ENCODE data around the gene LGR5. TPM values are rescaled to one million over a fixed set of nuclear protein-coding genes. Genes with fewer than 3 reads are reported as not detected.

Gene LGR5
- total and polyA plus RNA-seq, 2 of the 13 experiments (the other 11 are each of a cell fraction or from before 2014, with no cell fraction given) = 37.0 to 121 TPM

- TF ChIP-seq SOX6 (IDR thresholded peaks at IDR 0.05) = no peak
- peak; percentile 23; the same call in 1 of the 2 replicates for TF ChIP-seq SOX6 (CRISPR knock-in tag; IDR thresholded peaks at IDR 0.05)
- TF ChIP-seq RERE (CRISPR knock-in tag; IDR thresholded peaks at IDR 0.05; ENCODE audit: low read depth) = 0 out of 2 replicates have a peak, but pooled peaks have one; percentile 25
- no peak for TF ChIP-seq ETV5 (CRISPR knock-in tag; IDR thresholded peaks at IDR 0.05; ENCODE audit: borderline replicate concordance)
- peak; percentile 82 for TF ChIP-seq SOX5 (CRISPR knock-in tag; IDR thresholded peaks at IDR 0.05; ENCODE audit: borderline replicate concordance)
- no peak for TF ChIP-seq TAF1 (CRISPR knock-in tag; IDR thresholded peaks at IDR 0.05)
These were observed 28.0 kb upstream of the LGR5 start (continued) for GRCh38 chr12:71411635-71412034.
